Endometrial microvascular endothelial cells (primary cell): ENCODE data around the gene SSTR3. TPM values are rescaled to one million over a fixed set of nuclear protein-coding genes. Genes with fewer than 3 reads are reported as not detected.
"Not testable (repeated sequence)": the region's sequence is repeated elsewhere in the genome, so short reads cannot be mapped to it uniquely, and the experiment has no call there.

Experiments used
- in situ Hi-C: cut with HindIII; loops from 2 replicates; pipeline ENCODE4 v1.10.0; 2017; ENCODE audit warnings: low sequenced_read_pairs, low pct_unique_long_range_greater_than_20kb; ENCODE audit errors: inconsistent ontology term
- total RNA-seq: library from RNA; depleted of rRNA; stranded (reverse); fragments of >200 nt; gene quantifications from one replicate; pipeline ENCODE4 v1.2.3, GENCODE V29; 2015; ENCODE audit errors: inconsistent ontology term

Gene SSTR3
- total RNA-seq: not detected

DNA sequence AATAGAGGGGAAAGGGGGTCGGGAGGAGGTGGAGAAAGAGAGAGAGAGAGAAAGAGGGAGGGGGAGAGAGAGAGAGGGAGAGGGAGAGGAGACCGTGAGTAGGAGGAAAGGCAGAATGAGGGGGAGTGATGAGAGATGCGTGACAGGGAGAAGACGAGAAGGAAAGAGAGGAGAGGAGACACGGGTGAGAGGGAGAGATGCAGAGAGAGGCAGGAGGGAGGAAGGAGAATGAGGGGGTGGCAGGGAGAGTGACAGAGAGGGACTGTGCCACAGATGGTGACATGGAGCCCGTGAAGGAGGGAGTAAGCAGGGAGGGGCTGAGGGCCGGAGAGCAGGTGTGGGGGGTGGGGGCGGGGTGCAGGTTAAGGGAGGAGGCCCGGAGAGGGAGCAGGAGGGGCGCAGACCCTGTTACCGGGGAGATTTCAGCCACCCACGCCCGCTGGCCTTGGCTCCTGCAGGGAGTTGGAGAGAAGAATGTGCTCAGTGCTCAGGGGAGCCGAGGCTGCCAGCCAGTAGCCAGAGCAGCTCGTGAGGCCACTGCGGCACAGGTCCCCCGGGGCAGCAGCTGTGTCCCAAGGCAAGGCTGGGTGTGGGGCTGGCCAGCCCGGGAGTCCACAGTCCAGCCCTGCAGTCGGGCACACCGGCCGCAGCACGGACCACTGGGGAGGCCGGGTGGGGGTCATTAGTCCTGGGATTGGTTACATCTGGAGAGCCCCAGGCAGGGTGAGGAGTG, at the start of gene SSTR3:
TSS of gene SSTR3 (minus strand) at position 304 of the 733 bp plus-strand sequence. CDS start 4,674 bp downstream, outside the sequence.
- in situ Hi-C loops: no loop called here

- in situ Hi-C loops: no loop called here
Measured at GRCh38 chr22:37260901-37261336, 48.6 kb upstream of the SSTR3 start.

GRCh38 chr22:37260155-37260795, 48.0 kb upstream of the SSTR3 start:
- in situ Hi-C loops: no loop called here

DNA sequence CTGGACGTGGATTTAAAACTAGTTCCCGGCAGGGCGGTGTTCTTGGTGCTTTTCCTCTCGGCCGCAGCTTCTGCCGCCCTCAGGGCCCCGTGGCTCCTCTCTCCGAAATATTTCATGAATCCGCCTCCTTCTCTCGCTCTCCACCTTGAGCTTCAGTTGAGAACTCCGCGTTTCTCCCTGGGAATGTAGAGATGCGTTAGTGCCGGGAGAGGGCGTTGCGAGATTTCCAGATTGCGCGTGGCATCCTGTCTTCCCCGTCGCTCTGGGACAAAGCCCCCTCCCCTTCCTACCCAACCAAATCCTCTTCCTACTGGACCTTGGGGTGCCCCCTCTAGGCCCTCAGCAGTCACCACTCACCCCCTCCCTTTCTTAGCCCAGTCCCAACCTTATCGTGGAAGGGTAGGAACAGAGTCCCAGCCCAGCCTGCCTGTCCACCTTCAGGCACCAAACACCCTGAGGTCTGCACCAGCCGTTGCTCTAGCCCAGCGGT, 47.3 kb upstream of the SSTR3 start:
- in situ Hi-C loops: no loop called here

GRCh38 chr22:37258753-37259401, 46.6 kb upstream of the SSTR3 start:
- in situ Hi-C loops: no loop called here

GRCh38 chr22:37258005-37258752, 45.9 kb upstream of the SSTR3 start:
- in situ Hi-C loops: no loop called here

DNA sequence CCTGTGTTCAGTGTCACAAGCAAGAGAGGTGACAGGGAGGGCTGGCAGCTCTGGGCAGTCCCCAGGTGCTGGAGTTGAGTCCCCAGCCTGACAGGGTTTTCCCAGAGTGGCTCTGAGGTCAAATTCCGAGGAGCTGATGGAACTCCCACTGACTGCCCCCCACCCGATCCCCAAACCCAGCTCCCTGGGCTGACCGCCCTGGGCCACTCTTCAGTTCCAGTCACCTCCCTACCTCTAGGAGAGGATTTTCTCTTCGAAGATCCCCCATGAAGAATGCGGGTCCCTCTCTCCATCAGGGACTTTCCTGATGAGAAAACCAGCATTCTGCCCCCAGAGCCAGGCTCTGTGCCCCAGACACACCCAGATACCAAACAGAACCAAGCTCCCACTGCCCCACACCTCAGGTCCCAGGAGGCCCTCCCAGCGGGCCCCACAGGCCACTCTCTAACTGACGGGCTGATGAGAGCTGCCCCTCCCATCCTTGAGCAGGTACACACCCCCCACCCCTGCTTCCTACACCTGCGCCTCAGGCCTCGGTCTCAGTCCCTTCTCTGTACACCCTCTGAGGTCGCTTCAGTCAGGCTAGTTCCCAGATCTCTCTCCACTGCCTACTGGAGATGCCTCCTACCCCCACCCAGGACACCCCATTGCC, 43.9 kb upstream of the SSTR3 start:
- in situ Hi-C loops: no loop called here

DNA sequence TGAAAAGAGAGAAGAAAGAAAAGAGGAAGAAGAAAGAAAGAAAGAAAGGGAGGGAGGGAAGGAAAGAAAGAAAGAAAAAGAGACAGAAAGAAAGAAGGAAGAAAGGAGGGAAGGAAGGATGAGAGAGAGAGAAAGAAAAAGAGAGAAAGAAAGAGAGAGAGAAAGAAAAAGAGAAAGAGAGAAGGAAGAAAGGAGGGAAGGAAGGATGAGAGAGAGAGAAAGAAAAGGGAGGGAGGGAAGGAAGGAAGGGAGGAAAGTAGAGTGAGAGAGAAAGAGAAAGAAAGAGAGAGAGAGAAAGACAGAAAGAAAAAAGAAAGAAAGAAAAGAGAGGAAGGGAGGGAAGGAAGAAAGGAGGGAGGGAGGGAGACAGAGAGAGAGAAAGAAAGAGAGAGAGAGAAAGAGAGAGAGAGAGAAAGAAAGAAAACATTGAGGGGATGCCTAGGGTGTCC, 43.3 kb upstream of the SSTR3 start:
- in situ Hi-C loops: no loop called here

DNA sequence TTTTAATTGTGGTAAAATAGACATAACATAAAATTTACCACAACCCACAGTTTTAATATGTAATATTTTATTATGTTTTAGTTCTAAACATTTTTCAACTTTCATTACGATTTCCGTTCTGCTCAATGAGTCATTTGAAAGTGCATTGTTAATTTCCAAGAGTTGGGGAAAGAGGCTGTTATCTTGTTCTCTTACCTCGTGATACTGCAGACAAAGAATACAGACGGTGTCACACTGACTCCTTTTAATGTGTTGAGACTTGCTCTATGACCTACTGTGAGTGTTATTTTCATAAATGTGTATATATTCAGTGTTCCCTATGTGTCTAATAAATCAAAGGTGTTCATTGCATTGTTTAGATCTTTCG, 42.6 kb upstream of the SSTR3 start:
- in situ Hi-C loops: no loop called here

DNA sequence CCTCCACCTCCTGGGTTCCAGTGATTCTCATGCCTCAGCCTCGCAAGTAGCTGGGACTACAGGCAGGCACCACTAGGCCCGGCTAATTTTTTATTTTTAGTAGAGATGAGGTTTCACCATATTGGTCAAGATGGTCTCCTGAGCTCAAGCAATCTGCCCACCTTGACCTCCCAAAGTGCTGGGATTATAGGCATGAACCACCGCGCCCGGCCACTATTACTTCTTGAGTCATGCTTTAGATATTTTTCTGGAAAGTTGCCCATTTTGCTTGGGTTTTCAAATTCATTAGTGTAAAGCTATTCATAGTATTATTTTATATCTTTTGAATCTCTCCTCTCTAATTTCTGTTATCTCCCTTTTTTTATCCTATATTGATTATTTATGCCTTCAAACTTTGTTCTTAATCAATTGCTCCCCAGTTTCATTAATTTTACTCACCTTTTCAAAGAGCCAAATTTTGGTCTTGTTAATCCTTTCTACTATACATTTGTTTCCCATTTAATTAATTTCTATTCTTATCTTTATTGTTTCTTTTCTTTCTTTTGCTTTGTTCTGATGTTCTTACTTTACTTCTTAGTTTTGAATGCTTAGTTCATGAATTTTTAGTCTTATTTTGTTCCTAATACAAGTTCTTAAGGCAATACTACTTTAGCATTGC, 42.1 kb upstream of the SSTR3 start:
- in situ Hi-C loops: no loop called here

DNA sequence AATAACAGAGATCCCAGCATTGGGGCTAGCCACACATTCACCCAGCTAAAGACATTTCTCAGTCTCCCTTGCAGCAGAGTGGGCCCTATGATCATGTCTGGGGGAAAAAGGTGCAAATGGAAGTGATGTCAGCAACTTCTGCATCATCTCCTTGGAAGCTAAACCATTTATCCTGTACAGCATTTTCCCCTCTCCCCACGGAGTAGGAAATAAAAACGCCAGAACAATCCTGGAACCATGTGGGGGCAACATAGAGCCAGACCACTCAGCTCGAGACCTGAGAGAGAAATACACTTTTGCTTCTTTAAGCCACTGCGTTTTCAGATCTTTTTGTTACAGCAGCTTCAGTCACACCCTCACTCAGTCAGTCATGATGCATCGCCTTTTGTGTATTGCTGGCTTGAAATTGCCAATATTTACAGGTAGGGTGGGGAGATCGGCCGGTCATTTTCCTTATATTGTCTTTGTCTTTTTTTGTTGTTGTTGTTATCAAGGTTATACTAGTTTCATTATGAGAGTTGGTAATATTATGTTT, 40.9 kb upstream of the SSTR3 start:
- in situ Hi-C loops: no loop called here

DNA sequence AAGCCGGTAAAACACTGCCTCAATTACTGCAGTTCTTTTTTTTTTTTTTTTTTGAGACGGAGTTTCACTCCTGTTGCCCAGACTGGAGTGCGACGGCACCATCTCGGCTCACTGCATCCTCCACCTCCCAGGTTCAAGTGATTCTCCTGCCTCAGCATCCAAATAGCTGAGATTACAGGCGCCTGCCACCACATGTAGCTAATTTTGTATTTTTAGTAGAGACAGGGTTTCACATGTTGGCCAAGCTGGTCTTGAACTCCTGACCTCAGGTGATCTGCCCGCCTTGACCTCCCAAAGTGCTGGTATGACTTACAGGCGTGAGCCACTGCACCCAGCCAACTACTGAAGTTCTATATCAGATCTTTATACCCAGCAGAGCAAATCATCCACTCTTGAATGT, 39.6 kb upstream of the SSTR3 start:
- in situ Hi-C loops: not testable (repeated sequence)

DNA sequence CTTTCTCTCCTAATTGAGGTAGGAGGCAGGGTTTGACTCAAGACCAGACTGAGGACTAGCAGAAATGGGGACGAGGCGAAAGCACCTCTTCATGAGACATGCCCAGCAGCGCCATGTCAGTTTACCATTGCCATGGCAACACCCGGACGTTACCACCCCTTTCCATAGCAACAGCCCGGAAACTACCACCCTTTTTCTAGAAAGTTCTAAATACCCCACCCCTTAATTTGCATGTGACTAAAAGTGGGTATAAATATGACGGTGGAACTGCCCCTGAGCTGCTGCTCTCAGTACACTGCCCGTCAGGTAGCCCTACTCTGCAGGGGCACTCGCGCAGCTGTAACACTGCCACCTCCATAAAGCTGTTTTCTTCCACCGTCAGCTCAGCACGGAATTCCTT, 37.7 kb upstream of the SSTR3 start:
- in situ Hi-C loops: no loop called here

GRCh38 chr22:37248251-37248650, 36.0 kb upstream of the SSTR3 start:
- in situ Hi-C loops: no loop called here

DNA sequence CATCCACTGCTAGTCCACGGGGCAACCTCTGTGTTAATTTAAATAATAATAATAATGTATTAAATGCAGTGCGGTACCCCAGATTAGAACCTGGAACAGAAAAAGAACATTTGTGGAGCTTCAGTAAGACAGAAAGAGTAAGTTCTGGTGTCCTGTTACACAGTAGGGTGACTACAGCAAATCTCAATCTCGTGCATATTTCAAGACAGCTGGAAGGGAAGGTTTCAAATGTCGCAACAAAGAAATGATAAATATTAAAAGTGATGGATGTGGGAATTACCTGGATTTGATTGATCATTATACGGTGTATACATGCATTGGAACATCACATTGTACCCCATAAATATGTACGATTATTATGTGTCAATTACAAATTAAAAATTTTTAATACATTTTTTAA, 33.5 kb upstream of the SSTR3 start:
- in situ Hi-C loops: no loop called here

- in situ Hi-C loops: no loop called here
Measured at GRCh38 chr22:37244922-37245722, 32.8 kb upstream of the SSTR3 start.
